CD4-positive, alpha-beta T cell (primary cell): ENCODE results near the gene NAPB. TPM values are rescaled to one million over a fixed set of nuclear protein-coding genes. Genes with fewer than 3 reads are reported as not detected.

Experiments used
- ATAC-seq: fragments of 200-7000 bp; cut with Tn5 transposase; one replicate; pipeline ENCODE4 v1.10.0; 2022; ENCODE audit warnings: mild to moderate bottlenecking; ENCODE audit not compliant: poor library complexity
- CTCF ChIA-PET: fragments of 350-600 bp; sonication (Branson Sonifier 250); formaldehyde crosslinking; loops from one replicate; lab custom pipeline; 2021; ENCODE audit warnings: antibody characterized with exemption, inconsistent platforms; lab: Charles Lee
- POLR2A ChIA-PET: fragments of 350-600 bp; sonication (Branson Sonifier 250); formaldehyde crosslinking; loops from one replicate; lab custom pipeline; 2021; ENCODE audit warnings: antibody characterized with exemption, inconsistent platforms; lab: Charles Lee
- DNase-seq, 14 experiments: peaks; one replicate each; pipeline ENCODE4 v3.0.0-alpha.2; 2013 to 2020; ENCODE audit warnings: mixed read lengths in 2 of 14
- H3K27ac ChIP-seq, 2 donors: one replicate each; pipeline versions ENCODE4 v1.5.1 to v1.7.0; 2013; ENCODE audit warnings: low read length in 2 of 2, low read depth in 1 of 2, mild to moderate bottlenecking in 1 of 2
- H3K27me3 ChIP-seq, 2 experiments: 1 replicate in 1 of 2; 2 replicates in 1 of 2; pipeline versions ENCODE4 v1.6.1 to v1.7.0; 2013; ENCODE audit warnings: low read length in 2 of 2, control low read depth in 1 of 2, mild to moderate bottlenecking in 1 of 2, moderate library complexity in 1 of 2; ENCODE audit not compliant: insufficient read depth in 2 of 2, control insufficient read depth in 1 of 2
- H3K36me3 ChIP-seq: one replicate; pipeline ENCODE4 v1.6.1; 2013; ENCODE audit warnings: low read length, control low read depth; ENCODE audit not compliant: insufficient read depth
- H3K4me1 ChIP-seq: one replicate; pipeline ENCODE4 v1.6.1; 2013; ENCODE audit warnings: low read length, control low read depth; ENCODE audit not compliant: insufficient read depth
- H3K4me3 ChIP-seq: one replicate; pipeline ENCODE4 v1.5.1; 2013; ENCODE audit warnings: mild to moderate bottlenecking, low read length, moderate library complexity
- H3K9me3 ChIP-seq, 2 experiments: 1 replicate in 1 of 2; 2 replicates in 1 of 2; pipeline versions ENCODE4 v1.6.1 to v1.7.0; 2013; ENCODE audit warnings: low read length in 2 of 2, mild to moderate bottlenecking in 2 of 2, control low read depth in 1 of 2, moderate library complexity in 1 of 2; ENCODE audit not compliant: control insufficient read depth in 1 of 2, insufficient read depth in 1 of 2
- H3K27ac Mint-ChIP-seq: one replicate; pipeline ENCODE4 v1.8.0; 2020; ENCODE audit warnings: mixed read lengths
- H3K27me3 Mint-ChIP-seq: one replicate; pipeline ENCODE4 v1.8.0; 2021; ENCODE audit warnings: mixed read lengths
- H3K36me3 Mint-ChIP-seq: one replicate; pipeline ENCODE4 v1.8.0; 2021; ENCODE audit warnings: low read depth, mixed read lengths
- H3K4me1 Mint-ChIP-seq: one replicate; pipeline ENCODE4 v1.8.0; 2021; ENCODE audit warnings: low read depth, mixed read lengths
- H3K4me3 Mint-ChIP-seq: one replicate; pipeline ENCODE4 v1.8.0; 2020; ENCODE audit warnings: mild to moderate bottlenecking, mixed read lengths
- H3K9me3 Mint-ChIP-seq: one replicate; pipeline ENCODE4 v1.8.0; 2020; ENCODE audit warnings: mixed read lengths
- intact Hi-C, 2 experiments: fragments of 100-400 bp; cut with DNase I in 1 of 2; cut with micrococcal nuclease in 1 of 2; formaldehyde crosslinking; loops; one replicate each; pipeline versions ENCODE4 v1.15.1 to v1.9.0; 2023 to 2025; cut with DNase I, micrococcal nuclease
- total RNA-seq, 174 experiments: library from RNA in 2 of 174; stranded (reverse) in 2 of 174; gene quantifications; one replicate each; pipeline ENCODE4 v1.2.3 and lab custom pipeline; 2021 to 2026
- TF ChIP-seq, protein P1 (sequence below): fragments of 200-600 bp; IDR thresholded peaks from one replicate; pipeline ENCODE4 v1.8.0; 2022; ENCODE audit warnings: antibody characterized with exemption, mild to moderate bottlenecking

NAPB gene
- total RNA-seq, 2 experiments from 2014 or later = 7.5 to 8.9 TPM

DNA sequence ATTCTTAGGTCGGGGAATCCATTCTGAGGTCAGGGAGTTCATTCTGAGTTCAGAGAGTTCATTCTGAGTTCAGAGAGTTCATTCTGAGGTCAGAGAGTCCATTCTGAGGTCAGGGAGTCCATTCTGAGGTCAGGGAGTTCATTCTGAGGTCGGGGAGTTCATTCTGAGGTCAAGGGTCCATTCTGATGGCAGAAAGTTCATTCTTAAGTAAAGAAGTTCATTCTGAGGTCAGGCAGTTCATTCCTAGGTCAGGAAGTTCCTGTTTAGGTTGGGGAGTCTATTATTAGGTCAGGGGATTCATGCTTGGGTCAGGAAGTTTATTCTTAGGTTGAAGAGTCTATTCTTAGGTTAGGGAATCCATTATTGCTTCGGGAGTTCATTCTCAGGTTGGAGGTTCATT, 87.2 kb downstream of the NAPB start:
- Mint-ChIP-seq H3K36me3 (no peaks in the 10 kb centered on the region), H3K4me3 (no peak overlapping the region), H3K4me1 (no peaks in the 10 kb centered on the region), H3K27me3 (no peaks in the 10 kb centered on the region), H3K27ac (no peak overlapping the region), H3K9me3 (no peaks in the 10 kb centered on the region)
- DNase-seq (no peak), ATAC-seq (no peak)
- Histone ChIP-seq H3K4me1 (peaks cover 3% of the 10 kb centered on the region), H3K27me3 (no peaks in the 10 kb centered on the region), H3K9me3 (no peaks in the 10 kb centered on the region), H3K36me3 (no peaks in the 10 kb centered on the region), H3K27ac (no peak overlapping the region), H3K4me3 (no peak overlapping the region)
- TF ChIP-seq, protein P1, sequence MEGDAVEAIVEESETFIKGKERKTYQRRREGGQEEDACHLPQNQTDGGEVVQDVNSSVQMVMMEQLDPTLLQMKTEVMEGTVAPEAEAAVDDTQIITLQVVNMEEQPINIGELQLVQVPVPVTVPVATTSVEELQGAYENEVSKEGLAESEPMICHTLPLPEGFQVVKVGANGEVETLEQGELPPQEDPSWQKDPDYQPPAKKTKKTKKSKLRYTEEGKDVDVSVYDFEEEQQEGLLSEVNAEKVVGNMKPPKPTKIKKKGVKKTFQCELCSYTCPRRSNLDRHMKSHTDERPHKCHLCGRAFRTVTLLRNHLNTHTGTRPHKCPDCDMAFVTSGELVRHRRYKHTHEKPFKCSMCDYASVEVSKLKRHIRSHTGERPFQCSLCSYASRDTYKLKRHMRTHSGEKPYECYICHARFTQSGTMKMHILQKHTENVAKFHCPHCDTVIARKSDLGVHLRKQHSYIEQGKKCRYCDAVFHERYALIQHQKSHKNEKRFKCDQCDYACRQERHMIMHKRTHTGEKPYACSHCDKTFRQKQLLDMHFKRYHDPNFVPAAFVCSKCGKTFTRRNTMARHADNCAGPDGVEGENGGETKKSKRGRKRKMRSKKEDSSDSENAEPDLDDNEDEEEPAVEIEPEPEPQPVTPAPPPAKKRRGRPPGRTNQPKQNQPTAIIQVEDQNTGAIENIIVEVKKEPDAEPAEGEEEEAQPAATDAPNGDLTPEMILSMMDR = no peak
- CTCF ChIA-PET = no interaction called here
- intact Hi-C loops = loop anchor here in 1 of 2 experiments (10.0 kb wide), 1 partner anchor 1609 kb away; no protein-coding TSS in a partner anchor
- POLR2A ChIA-PET = no interaction called here

DNA sequence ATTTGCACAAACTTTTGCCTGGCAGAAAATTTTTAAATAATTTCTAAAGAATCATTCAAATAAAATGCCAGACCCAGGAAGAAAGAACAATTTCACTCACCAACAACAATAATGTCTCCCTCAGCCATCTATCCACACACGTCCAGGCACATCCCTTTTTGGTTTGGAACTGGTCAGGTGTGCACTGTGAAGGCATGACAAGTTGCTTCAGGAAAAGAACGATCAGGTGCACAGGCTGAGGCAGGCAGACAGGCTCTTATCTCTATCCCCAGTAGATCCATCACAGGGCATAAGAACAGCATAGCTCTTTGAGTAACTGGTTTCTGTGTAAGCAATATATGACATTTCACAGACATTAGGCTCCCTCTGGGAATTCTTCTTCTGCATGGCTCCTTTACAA, 88.8 kb downstream of the NAPB start:
- no peaks in the 10 kb centered on the region for H3K36me3 ChIP-seq
- Mint-ChIP-seq H3K36me3 (no peaks in the 10 kb centered on the region), H3K27ac (no peak overlapping the region), H3K27me3 (no peaks in the 10 kb centered on the region), H3K4me1 (no peaks in the 10 kb centered on the region), H3K9me3 (no peaks in the 10 kb centered on the region), H3K4me3 (no peak overlapping the region)
- no peak overlapping the region for H3K4me3 ChIP-seq
- no peak overlapping the region for H3K27ac ChIP-seq
- peaks cover 3% of the 10 kb centered on the region for H3K4me1 ChIP-seq
- no peaks in the 10 kb centered on the region for H3K27me3 ChIP-seq
- ATAC-seq = no peak
- TF ChIP-seq, protein P1 = no peak
- ChIA-PET CTCF (no interaction called here), POLR2A (no interaction called here)
- no peaks in the 10 kb centered on the region for H3K9me3 ChIP-seq
- intact Hi-C loops = loop anchor here in 1 of 2 experiments (10.0 kb wide), 1 partner anchor 1608 kb away; no protein-coding TSS in a partner anchor
- no peak for DNase-seq

DNA sequence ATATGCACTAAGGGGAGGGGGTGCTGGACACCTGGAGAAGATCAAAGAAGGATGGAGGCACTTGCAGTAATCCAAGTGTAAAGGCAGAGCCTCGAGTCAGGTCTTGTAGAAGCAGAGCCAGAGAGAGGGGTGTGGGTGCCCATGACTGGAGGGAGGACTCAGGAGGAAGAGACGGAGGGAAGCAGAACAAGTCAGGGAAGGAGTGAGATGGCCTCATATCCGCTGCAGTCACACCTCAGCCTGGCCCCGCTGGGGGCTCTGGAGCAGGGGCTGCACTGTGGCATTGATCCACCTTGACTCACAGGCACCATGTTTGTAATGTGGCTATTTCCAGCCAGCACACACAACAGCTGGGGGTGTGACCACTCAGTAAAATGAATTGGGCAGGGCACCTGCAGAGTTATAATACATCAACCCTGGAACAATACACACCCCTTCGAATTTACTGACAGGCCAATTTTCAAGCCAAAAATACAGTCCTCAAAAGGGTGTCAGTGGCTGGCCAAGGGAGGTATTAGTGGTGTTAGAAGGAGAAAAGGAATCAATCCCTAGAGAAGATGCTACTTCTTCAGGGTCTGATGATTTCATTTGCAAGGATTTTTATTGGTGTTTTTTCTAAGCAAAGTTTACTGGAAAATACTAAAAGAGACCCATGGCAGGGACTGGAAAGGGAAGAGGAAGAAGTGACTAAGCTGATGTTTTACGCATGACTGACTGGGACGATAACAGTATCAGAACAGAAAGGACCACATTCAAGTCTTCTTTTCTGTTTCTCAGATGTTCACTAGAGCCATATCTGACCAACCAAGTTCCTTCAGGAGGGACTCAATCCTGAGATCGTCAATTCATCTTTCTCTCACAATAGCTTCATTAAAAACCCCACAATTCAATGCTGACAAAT, 89.6 kb downstream of the NAPB start:
- POLR2A ChIA-PET = no interaction called here
- no peak for ATAC-seq
- TF ChIP-seq, protein P1 = no peak
- no peak for DNase-seq
- no peaks in the 10 kb centered on the region for H3K9me3 Mint-ChIP-seq
- H3K4me3 Mint-ChIP-seq = no peak overlapping the region
- intact Hi-C loops = loop anchor here in 1 of 2 experiments (10.0 kb wide), 1 partner anchor 1607 kb away; no protein-coding TSS in a partner anchor
- H3K4me1 Mint-ChIP-seq = no peaks in the 10 kb centered on the region
- CTCF ChIA-PET = no interaction called here
- no peaks in the 10 kb centered on the region for H3K27me3 ChIP-seq
- no peak overlapping the region for H3K4me3 ChIP-seq
- H3K27ac Mint-ChIP-seq = no peak overlapping the region
- no peaks in the 10 kb centered on the region for H3K27me3 Mint-ChIP-seq
- no peaks in the 10 kb centered on the region for H3K36me3 Mint-ChIP-seq
- H3K4me1 ChIP-seq = peaks cover 3% of the 10 kb centered on the region
- no peak overlapping the region for H3K27ac ChIP-seq
- no peaks in the 10 kb centered on the region for H3K9me3 ChIP-seq
- H3K36me3 ChIP-seq = no peaks in the 10 kb centered on the region
